ENCODE measurements around the gene SPG11. TPM values are rescaled to one million over a fixed set of nuclear protein-coding genes. Genes with fewer than 3 reads are reported as not detected.

Gene SPG11
- total and polyA plus RNA-seq, 2 donors from 2014 or later = 35.3 to 100 TPM

- Histone ChIP-seq H3K36me3 (ENCODE audit: control insufficient read depth in 2 of 3, insufficient read depth in 3 of 3, low read length in 3 of 3) (peaks cover 8 to 29% (median 12%) of the 10 kb centered on the region in 3 donors), H3K9ac (ENCODE audit: low read length in 3 of 3) (no peak overlapping the region), H3K4me3 (ENCODE audit: low read length in 3 of 3) (no peak overlapping the region), H3K27me3 (ENCODE audit: control insufficient read depth, insufficient read depth, low read length) (no peaks in the 10 kb centered on the region), H3K4me1 (ENCODE audit: control insufficient read depth in 2 of 3, insufficient read depth in 2 of 3, low read depth in 1 of 3, low read length in 3 of 3) (no peaks in the 10 kb centered on the region), H3K9me3 (ENCODE audit: control insufficient read depth in 2 of 3, insufficient read depth in 1 of 3, low read length in 3 of 3) (no peaks in the 10 kb centered on the region), H3K27ac (ENCODE audit: low read depth in 2 of 2, low read length in 2 of 2) (no peak overlapping the region)
- FAIRE-seq (no peak), DNase-seq (no peak)
- no peak for TF ChIP-seq CTCF (IDR thresholded peaks at IDR 0.05; ENCODE audit: borderline replicate concordance, extremely low read depth, insufficient read depth)
- intact Hi-C loops (cut with DNase I) = no loop called here
Observed at GRCh38 chr15:44656298-44656697, 7.2 kb downstream of the SPG11 start.

- no peak for TF ChIP-seq CTCF (IDR thresholded peaks at IDR 0.05; ENCODE audit: borderline replicate concordance, extremely low read depth, insufficient read depth)
- FAIRE-seq (no peak), DNase-seq (no peak)
- no peaks in the 10 kb centered on the region for H3K27me3 ChIP-seq (ENCODE audit: control insufficient read depth, insufficient read depth, low read length)
- peaks cover 8 to 29% (median 17%) of the 10 kb centered on the region in 3 donors for H3K36me3 ChIP-seq (ENCODE audit: control insufficient read depth in 2 of 3, insufficient read depth in 3 of 3, low read length in 3 of 3)
- H3K9me3 ChIP-seq (ENCODE audit: control insufficient read depth in 2 of 3, insufficient read depth in 1 of 3, low read length in 3 of 3) = no peaks in the 10 kb centered on the region
- no peaks in the 10 kb centered on the region for H3K4me1 ChIP-seq (ENCODE audit: control insufficient read depth in 2 of 3, insufficient read depth in 2 of 3, low read depth in 1 of 3, low read length in 3 of 3)
- H3K9ac ChIP-seq (ENCODE audit: low read length in 3 of 3) = no peak overlapping the region
- no peak overlapping the region for H3K27ac ChIP-seq (ENCODE audit: low read depth in 2 of 2, low read length in 2 of 2)
- H3K4me3 ChIP-seq (ENCODE audit: low read length in 3 of 3) = no peak overlapping the region
- intact Hi-C loops (cut with DNase I) = no loop called here
Observed at GRCh38 chr15:44654858-44655257, 8.6 kb downstream of the SPG11 start.

GRCh38 chr15:44647637-44648036, 15.8 kb downstream of the SPG11 start:
- Histone ChIP-seq H3K27me3 (ENCODE audit: control insufficient read depth, insufficient read depth, low read length) (no peaks in the 10 kb centered on the region), H3K36me3 (ENCODE audit: control insufficient read depth in 2 of 3, insufficient read depth in 3 of 3, low read length in 3 of 3) (peaks cover 5 to 36% (median 23%) of the 10 kb centered on the region in 3 donors), H3K9me3 (ENCODE audit: control insufficient read depth in 2 of 3, insufficient read depth in 1 of 3, low read length in 3 of 3) (no peaks in the 10 kb centered on the region), H3K9ac (ENCODE audit: low read length in 3 of 3) (no peak overlapping the region), H3K4me3 (ENCODE audit: low read length in 3 of 3) (no peak overlapping the region), H3K27ac (ENCODE audit: low read depth in 2 of 2, low read length in 2 of 2) (no peak overlapping the region), H3K4me1 (ENCODE audit: control insufficient read depth in 2 of 3, insufficient read depth in 2 of 3, low read depth in 1 of 3, low read length in 3 of 3) (no peaks in the 10 kb centered on the region)
- intact Hi-C loops (cut with DNase I) = no loop called here
- DNase-seq = no peak
- TF ChIP-seq CTCF (IDR thresholded peaks at IDR 0.05; ENCODE audit: borderline replicate concordance, extremely low read depth, insufficient read depth) = no peak
- no peak for FAIRE-seq

- intact Hi-C loops (cut with DNase I) = no loop called here
- Histone ChIP-seq H3K36me3 (ENCODE audit: control insufficient read depth in 2 of 3, insufficient read depth in 3 of 3, low read length in 3 of 3) (peaks cover 5 to 36% (median 23%) of the 10 kb centered on the region in 3 donors), H3K4me1 (ENCODE audit: control insufficient read depth in 2 of 3, insufficient read depth in 2 of 3, low read depth in 1 of 3, low read length in 3 of 3) (no peaks in the 10 kb centered on the region), H3K27me3 (ENCODE audit: control insufficient read depth, insufficient read depth, low read length) (no peaks in the 10 kb centered on the region), H3K27ac (ENCODE audit: low read depth in 2 of 2, low read length in 2 of 2) (no peak overlapping the region), H3K4me3 (ENCODE audit: low read length in 3 of 3) (no peak overlapping the region), H3K9ac (ENCODE audit: low read length in 3 of 3) (no peak overlapping the region), H3K9me3 (ENCODE audit: control insufficient read depth in 2 of 3, insufficient read depth in 1 of 3, low read length in 3 of 3) (no peaks in the 10 kb centered on the region)
- no peak for TF ChIP-seq CTCF (IDR thresholded peaks at IDR 0.05; ENCODE audit: borderline replicate concordance, extremely low read depth, insufficient read depth)
- FAIRE-seq = no peak
- DNase-seq = no peak
Observed at GRCh38 chr15:44647036-44647435, 16.4 kb downstream of the SPG11 start.
